Mammary epithelial cell (primary cell): Measurements from ENCODE around the gene UGGT1.

Experiments
- EZH2 ChIP-seq: IDR thresholded peaks from 2 replicates; pipeline ENCODE4 v1.6.1; 2012; ENCODE audit warnings: low read length, inconsistent platforms, borderline replicate concordance
- TF ChIP-seq, protein P1 (sequence below), 2 donors: IDR thresholded peaks in 1 of 2; conservative IDR thresholded peaks in 1 of 2; 2 replicates each; pipeline ENCODE4 v1.5.1; 2011 to 2012; ENCODE audit warnings: inconsistent platforms in 2 of 2, low read length in 2 of 2, mild to moderate bottlenecking in 2 of 2, control low read depth in 1 of 2, low read depth in 1 of 2; ENCODE audit not compliant: insufficient read depth in 1 of 2; ENCODE audit errors: extremely low read depth in 1 of 2

DNA sequence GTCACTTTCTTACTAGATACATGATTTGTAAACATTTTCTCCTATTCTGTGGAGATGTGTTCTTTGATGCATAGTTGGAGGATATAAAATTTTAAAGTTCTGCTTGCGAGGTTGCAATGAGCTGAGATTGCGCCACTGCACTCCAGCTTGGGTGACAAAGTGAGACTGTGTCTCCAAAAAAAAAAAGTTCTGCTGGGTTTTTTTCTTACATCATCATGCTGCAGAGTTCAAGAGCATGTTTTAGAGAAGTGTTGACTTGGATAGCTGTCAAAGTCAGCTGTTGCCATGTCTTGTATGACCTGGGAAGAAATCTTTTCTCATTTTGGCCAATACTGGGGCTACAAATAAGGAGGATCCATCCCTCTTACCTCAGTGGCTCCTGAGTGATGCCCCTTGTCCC is 71.3 kb downstream of the UGGT1 start:
- TF ChIP-seq, protein P1, sequence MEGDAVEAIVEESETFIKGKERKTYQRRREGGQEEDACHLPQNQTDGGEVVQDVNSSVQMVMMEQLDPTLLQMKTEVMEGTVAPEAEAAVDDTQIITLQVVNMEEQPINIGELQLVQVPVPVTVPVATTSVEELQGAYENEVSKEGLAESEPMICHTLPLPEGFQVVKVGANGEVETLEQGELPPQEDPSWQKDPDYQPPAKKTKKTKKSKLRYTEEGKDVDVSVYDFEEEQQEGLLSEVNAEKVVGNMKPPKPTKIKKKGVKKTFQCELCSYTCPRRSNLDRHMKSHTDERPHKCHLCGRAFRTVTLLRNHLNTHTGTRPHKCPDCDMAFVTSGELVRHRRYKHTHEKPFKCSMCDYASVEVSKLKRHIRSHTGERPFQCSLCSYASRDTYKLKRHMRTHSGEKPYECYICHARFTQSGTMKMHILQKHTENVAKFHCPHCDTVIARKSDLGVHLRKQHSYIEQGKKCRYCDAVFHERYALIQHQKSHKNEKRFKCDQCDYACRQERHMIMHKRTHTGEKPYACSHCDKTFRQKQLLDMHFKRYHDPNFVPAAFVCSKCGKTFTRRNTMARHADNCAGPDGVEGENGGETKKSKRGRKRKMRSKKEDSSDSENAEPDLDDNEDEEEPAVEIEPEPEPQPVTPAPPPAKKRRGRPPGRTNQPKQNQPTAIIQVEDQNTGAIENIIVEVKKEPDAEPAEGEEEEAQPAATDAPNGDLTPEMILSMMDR (conservative IDR thresholded peaks at IDR 0.05 in 1 of 2, IDR thresholded peaks at IDR 0.05 in 1 of 2; ENCODE audit: extremely low read depth in 1 of 2, insufficient read depth in 1 of 2, low read depth in 1 of 2, low read length in 2 of 2): no peak
- TF ChIP-seq EZH2: no peak
